Inflammatory macrophage treated with lipopolysaccharide for 1 hour (primary cell): ENCODE measurements around the gene IFNLR1.
A peak's percentile ranks its signal among the peaks of the same experiment; 100 is the strongest.

Experiments used
- DNase-seq, 2 donors: peaks; one replicate each; pipeline ENCODE4 v3.0.0-alpha.2; 2020 to 2022

Gene IFNLR1

GRCh38 chr1:24205345-24206082, 18.4 kb upstream of the IFNLR1 start:
- DNase-seq, result no peak

- DNase-seq, result no peak
Measured at GRCh38 chr1:24204116-24204515, 17.0 kb upstream of the IFNLR1 start.

DNA sequence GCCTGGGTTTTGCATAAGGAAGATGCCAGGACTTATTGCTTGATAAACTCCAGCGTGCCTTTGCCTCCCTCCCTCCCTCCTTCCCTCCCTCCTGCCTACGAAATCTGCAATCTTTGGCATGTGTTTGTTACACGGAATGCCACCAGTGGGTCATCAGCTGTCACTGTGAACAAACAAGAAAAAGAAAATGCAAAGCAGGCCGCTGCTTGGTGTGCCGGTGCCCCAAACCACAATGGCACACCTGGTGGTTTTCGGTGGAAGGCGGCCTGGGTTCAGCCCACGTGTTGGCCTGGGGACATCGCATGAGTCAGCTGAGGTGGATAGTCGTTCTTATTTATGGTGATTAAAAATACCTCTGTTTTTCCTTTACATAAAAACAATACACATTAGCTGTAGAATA, 16.3 kb upstream of the IFNLR1 start:
- no peak for DNase-seq

DNA sequence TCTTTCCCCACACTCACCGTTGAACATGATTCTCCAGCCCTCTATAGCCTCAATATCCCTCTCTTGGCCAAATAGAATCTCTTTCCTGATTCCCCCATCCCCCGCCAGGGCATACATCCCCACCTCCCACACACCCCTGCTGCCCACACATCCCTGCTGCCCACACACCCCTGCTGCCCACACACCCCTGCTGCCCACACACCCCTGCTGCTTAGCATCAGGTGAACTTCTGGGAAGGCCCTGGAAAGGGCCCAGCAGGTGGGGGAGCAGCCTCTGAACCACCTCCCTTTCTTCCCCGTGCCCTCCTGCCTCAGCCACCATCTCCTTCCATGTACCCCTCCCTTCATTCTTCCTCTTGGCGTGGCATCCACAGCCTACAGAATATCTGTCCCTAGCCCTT, 15.9 kb upstream of the IFNLR1 start:
- DNase-seq, result no peak

DNA sequence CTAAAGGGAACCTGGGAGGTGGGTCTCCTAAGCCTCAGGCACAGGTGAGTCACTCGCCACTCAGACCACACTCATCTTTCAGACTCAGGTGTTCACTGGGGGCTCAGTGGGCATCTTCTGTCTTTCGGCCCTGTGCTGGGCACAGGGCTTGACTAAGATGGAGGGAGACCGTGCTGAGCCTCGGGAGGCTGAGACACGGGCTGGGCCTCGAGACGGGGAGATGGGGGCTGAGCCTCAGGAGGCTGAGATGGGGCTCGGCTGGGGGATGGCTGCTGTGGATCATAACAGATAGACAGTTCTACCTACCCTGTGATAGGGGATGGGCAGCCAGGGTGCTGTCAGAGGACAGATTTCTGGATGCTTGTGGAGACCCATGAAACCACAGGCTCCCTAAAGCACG, 15.5 kb upstream of the IFNLR1 start:
- no peak for DNase-seq

DNA sequence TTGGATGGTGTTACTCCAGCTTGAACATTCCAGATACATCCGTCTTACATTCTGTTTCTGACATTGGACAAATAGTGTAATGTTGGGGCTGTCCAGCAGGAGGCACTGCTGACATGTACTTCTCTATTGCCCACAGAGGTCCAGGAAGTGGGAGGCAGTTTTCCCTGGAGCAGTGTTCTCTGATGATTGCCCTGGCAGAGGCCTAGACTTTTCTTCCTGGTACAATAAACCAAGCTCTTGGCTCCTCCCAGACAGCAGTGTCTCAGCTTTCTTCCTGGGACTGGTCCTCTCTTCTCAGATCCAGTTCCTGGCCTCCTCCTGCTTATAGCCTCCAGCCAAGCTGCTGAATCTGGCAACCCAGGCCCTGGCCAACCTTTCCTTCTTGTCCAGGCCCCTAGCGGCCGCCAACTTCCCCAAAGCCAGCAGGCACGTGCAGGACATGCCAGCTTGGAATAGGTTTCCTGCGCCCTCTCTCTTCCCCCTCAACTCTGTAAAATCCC, 14.9 kb upstream of the IFNLR1 start:
- peak; percentile 50 to 91 for DNase-seq

DNA sequence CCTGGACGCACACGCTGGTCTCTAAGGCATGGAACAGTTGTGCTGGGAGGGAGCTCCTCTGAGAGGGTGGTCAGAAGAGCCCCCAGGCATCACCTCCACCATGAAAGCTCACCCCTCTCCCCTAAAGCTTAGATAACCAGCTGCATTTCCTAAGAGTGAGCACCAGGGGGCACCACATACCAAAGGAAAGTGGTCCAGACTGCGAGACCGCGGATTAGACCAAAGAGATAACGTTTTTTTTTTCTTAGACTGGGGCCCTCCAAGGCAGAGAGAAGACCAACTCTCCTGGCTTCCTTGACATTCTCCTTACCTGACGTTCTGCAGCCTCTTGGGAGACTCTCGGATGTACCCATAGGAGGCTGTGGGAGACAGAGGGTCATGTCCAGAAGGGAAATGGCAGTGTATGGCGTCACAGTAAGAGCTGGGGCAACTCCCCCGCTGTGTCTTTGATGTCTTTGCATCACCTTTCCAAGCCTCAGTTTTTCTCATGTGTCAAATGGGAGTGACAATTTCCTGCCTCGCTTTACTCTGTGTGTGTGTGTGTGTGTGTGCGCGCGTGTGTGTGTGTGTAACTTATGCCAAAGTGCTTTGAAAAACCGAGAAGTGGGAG, 12.3 kb upstream of the IFNLR1 start:
- DNase-seq, result peak; percentile 33 to 75

- no peak for DNase-seq
Measured at GRCh38 chr1:24198766-24199165, 11.7 kb upstream of the IFNLR1 start.

- DNase-seq, result no peak
Measured at GRCh38 chr1:24195874-24196273, 8.8 kb upstream of the IFNLR1 start.

DNA sequence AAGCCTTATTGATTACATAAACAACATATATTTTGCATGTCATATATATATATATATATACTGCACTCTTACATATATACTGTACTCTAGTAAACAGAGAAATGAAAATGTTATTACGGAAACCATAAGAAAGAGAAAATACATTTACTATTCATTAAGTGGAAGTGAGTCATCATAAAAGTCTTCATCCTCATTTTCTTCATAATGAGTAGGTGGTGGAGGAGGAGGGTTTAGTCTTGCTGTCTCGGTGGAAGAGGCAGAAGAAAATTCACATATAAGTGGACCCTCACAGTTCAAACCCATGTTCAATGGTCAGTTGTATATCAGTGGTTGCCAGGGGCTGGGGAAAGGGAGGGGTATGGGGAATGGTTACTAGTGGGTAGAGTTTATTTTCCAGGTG, 8.0 kb upstream of the IFNLR1 start:
- DNase-seq, result peak; percentile 66 to 77

- peak; percentile 48 to 76 for DNase-seq
Measured at GRCh38 chr1:24193046-24193445, 6.0 kb upstream of the IFNLR1 start.

GRCh38 chr1:24191860-24192259, 4.8 kb upstream of the IFNLR1 start:
- DNase-seq, result peak; percentile 80 to 96

GRCh38 chr1:24190983-24191461, 3.9 kb upstream of the IFNLR1 start:
- DNase-seq, result peak; percentile 47 to 74

DNA sequence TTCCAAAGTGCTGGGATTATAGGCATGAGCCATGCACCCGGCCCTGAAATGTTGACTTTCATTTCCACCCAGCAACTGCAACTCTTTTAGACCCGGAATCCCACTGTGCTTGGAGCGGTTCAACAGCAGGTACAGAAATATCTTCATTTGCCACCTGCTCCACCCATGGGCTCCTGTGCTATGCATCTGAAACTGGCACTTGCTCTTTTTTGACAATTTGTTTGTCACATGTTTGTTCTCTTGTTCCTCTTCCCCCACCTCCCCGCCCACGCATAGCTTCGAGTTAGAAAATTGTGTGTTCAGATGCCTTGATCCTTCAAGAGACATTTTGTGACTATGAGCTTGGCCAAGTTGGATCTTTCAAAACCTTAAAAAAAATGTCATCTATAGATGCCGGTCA, 2.4 kb upstream of the IFNLR1 start:
- DNase-seq, result peak; percentile 83 to 90

GRCh38 chr1:24186711-24186992, 437 bp downstream of the IFNLR1 start:
- DNase-seq, result no peak

- no peak for DNase-seq
Measured at GRCh38 chr1:24186031-24186710, 918 bp downstream of the IFNLR1 start.

- DNase-seq, result no peak
Measured at GRCh38 chr1:24185076-24185475, 2.0 kb downstream of the IFNLR1 start.

DNA sequence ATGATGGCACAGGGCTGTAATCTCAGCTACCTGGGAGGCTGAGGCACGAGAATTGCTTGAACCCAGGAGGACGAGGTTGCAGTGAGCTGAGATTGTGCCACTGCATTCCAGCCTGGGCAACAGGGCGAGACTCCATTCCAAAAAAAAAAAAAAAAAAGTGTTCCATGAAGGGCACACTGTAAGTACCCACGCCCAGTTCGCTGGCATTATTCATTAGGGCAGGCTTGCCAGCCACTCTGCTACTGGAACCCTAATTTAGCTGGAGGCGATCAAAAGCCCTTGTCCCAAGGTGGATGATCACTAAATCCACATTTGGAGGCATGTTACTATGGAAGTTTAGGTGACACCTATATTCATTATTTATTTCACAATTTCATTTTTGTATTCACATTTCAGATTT, 5.0 kb downstream of the IFNLR1 start:
- no peak for DNase-seq

DNA sequence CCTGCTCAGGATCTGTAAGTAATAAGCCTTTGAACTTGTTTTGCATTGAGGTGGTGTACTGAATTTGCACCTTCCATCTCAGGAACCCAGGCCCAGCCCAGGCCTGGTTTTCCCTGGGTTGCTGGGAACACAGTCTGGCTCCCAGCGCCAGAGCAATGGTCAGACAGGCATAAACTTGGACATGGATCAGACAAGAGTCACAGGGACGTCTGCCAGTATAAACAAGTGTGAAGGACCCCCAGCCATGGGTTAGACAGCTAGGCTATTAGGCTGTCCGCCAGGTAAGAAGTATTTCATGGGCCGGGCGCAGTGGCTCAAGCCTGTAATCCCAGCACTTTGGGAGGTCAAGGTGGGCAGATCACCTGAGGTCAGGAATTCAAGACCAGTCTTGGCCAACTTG, 5.5 kb downstream of the IFNLR1 start:
- DNase-seq, result no peak

- DNase-seq, result no peak
Measured at GRCh38 chr1:24180676-24181075, 6.4 kb downstream of the IFNLR1 start.

DNA sequence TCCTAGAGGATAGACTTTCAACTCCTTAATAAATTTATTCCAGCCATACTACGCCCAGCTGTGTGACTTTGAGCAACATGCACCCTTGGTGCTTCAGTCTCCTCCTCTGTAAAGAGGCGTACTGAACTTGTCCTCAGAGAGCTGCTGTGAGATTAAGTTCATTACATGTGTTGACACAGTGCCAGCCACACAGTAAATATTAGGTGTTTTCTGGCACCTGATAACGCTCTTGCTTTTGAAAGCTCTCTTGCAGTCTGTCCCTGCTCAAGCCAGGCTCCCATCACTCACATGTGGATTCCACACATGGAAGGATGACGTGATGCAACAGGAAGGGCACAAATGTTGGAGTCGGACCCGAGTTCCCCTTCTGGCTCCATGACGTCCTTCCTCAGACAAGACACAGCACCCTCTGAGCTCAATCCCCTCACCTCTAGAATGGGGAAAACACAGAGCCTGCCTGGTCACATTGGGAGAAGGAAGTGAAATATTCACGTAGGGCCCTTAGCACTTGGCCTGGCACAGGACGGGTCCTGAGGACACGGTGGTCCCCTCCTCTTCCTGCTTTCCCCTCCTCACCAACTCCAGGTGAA, 7.7 kb downstream of the IFNLR1 start:
- no peak for DNase-seq

GRCh38 chr1:24178407-24178806, 8.7 kb downstream of the IFNLR1 start:
- DNase-seq, result no peak

GRCh38 chr1:24177161-24177560, 9.9 kb downstream of the IFNLR1 start:
- no peak for DNase-seq
